NCI-H460 (cell line): ENCODE data around the gene TRAPPC12. TPM values are rescaled to one million over a fixed set of nuclear protein-coding genes. Genes with fewer than 3 reads are reported as not detected.
"Not testable (repeated sequence)": the region's sequence is repeated elsewhere in the genome, so short reads cannot be mapped to it uniquely, and the experiment has no call there.

ENCODE experiments used
- DNase-seq: peaks from one replicate; pipeline ENCODE4 v3.0.0-alpha.2; 2016; ENCODE audit warnings: low read depth; ENCODE audit errors: extremely low read depth
- polyA plus RNA-seq: library from polyadenylated mRNA; depleted of rRNA; stranded (reverse); fragments of >200 nt; gene quantifications from 2 replicates; pipeline ENCODE4 v1.2.3, GENCODE V29; 2014; cell fraction: nucleus; rRNA removed
- total RNA-seq: library from RNA; depleted of rRNA; stranded (reverse); fragments of >200 nt; shearing (Covaris generic); gene quantifications from 2 replicates; pipeline ENCODE4 v1.2.3, GENCODE V29; 2014; rRNA removed

The TRAPPC12 gene
- 58.4 and 60.8 TPM in 2 replicates for total RNA-seq
- polyA plus RNA-seq = 82.7 and 84.3 TPM in 2 replicates

DNA sequence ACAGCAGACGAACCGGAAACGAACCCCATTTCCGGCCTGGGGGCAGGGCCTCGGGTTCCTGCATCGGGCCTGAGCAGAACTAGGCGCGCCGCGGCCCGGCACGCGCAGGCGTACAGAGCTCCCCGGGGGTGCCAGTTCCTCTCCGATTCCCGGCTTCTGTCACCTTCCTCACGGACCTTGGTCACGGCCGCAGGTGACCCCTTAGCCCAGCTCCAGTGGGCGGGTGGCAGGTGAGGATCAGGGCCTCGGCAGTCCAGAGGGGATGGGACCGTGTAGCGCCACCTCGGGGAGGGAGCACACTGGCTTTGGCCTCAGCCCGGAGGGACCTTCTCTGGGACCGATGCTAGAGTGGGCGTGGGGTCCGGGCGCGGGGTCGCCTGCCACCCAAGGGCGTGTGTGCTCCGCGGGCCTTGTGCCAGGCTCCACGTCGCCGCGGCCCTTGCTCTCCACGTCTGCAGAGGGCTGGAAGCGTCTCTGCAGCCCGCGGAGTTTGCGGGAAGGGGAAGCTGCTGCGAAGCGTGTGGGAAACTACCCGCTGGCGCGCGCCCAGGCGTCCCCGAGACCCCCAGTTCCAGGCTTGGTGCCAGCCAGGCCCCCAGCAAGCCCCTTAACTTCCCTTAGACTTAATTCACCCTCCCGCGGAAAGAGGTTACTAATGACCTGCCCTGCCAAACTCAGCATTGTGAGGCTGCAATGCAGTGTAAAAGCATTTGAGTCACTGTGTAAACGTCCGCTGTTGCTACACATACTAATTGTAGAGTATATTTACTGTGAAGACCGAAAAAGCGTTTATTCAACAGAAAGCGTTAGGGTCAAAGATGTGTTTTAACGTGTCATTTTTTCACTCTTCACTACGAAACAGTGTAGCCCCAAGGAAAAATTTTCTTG lies at the start of gene TRAPPC12:
TRAPPC12 (plus strand) TSS at position 48 of the 888 bp plus-strand sequence. CDS start 7,930 bp downstream, outside the sequence.
- peak; percentile 88 for DNase-seq

DNA sequence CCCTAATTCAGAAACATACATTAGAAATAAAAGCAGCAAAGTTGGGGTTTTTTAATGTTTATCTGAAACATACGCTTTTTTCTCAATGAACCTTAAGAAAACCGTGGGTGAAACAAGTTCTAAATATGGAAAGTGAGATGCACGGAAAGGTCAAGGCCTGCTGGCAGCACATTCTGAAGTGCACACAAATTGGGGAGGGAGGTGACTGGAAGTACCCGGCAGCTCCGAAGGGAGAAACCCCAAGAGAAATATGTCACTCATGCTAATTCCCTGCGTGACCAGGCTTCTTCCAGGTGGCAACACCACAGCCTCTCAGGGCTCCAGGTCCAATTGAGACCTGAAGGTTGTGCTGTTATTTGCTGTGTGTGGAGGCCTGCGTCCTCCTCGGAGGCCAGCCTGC lies 47.4 kb upstream of the TRAPPC12 start:
- no peak for DNase-seq

DNA sequence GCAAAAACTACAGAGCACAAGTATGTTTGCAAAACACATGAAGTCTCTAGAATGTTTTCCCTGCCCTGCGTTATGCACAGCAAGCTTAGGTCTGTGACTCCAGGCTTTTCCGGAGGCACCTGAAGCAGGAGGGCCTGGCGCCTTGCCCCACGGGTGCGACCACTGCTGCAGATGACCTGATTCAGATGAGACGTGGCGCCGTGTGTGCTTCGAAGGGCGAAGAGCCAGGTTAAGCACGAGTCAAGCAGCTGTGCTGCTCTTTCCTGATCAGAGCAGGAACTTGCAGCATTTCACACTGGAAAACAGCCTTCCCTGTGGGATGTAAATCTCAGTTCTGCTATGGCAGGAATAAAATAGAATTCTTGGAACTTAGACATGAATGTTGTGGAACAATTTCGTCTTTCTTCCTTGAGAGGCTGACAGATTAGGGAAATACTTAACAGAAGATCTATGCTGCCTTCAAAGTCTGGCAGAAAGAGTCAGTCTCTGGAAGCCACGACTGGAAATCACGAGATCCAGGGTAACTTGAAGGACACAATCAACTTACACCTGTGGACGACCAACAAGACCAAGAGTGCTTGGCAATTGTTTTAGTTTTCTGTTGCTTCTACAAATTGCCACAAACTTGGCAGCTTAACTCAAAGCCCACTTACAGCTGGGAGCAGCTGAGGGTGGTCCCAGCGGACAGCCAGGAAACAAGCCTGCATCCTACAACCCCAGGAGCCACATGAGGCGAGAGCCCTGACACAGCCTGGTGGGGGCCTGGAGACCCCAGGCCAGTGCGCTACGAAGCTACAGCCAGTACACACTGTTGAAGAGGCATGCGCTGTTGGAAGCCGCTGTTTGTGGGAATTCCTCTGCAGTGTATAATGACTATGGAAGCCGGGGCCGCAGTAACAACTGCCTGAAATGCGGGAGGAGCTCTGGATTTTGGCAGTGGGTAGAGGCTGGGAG lies 44.8 kb upstream of the TRAPPC12 start:
- DNase-seq = no peak

DNA sequence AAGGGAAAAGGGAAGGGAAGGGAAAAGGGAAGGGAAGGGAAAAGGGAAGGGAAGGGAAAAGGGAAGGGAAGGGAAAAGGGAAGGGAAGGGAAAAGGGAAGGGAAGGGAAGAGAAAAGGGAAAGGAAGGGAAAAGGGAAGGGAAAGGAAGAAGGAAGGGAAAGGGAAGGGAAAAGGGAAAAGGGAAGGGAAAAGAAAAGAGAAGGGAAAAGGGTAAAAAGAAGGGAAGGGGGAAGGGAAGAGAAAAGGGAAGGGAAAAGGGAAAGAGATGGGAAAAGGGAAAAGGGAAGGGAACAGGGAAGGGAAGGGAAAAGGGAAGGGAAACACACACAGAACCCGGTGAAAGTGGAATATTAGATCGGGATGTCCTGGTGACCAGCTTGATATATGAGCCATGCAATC lies 42.6 kb upstream of the TRAPPC12 start:
- DNase-seq = no peak

DNA sequence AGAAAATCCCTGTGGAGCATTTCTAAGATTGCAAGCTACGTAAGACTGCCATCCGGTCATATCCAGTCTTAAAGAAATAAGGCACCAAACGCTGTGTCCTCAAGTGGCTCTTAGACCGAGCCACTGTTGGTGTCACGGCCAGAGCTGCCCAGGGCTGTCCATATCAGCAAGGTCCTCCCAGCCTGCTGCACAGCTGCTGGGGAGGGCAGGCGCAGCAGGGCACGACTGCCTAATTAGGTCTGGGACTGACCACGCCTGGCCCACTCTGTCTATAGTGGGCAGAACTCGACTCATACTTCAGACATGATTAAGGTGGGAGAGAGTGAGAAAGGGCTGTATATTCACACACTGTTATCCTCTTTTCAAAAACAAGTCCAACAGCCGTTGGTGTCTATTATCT lies 41.2 kb upstream of the TRAPPC12 start:
- no peak for DNase-seq

DNA sequence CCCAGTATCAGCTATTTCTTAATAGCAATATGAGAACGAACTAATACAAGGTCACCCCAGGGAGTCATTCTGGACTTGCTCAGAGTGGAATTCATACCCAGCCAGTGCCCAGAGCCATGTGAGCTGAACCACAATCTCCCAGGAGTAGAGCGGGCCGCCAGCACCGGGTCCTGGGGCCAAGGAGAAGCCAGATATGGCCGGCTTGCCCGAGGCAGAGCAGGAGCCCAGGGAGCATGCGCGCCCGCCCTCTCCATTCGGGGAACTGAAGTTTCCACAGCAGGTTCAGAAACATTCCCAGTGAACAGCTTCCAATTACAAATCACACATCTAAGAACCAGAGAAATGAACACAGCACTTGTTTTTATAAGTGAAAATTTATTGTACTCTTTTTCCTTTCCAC lies 39.4 kb upstream of the TRAPPC12 start:
- DNase-seq = no peak

DNA sequence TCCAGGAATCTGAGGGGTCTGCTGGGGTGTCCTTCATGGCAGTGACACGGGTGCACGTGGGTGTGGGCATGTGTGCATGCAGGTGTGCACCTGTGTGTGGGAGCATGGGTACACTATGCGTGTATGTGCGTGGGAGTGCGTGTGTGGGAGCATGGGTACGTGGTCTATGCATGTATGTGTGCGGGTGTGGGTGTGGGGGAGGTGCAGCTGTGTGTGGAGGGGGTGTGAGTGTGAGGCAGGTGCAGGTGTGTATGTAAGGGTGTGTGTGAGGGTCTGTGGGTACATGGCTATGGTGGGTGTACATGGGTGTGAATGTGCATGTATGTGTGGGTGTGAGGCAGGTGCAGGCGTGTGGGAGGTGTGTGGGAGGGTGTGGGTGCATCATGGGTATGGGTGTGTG lies 38.2 kb upstream of the TRAPPC12 start:
- no peak for DNase-seq

DNA sequence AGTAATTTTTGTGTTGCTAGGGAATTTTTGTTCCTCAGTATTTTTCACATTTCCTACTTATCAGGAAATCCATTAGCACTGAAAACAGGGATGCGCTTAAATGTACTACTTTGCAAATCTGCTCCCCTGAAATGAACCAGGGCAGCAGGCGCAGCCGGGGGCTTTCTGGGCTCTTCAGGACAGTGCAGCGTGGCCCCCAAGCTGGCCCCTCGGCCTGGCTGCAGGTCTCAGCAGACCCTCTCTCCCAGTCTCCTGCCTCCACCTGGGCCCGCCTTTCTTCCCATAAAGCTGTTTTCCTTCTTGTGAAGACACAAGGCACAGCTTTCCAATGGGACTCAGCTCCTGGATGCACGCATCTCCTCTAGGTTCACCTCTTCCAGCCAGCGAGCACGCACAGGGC lies 37.2 kb upstream of the TRAPPC12 start:
- DNase-seq = no peak

DNA sequence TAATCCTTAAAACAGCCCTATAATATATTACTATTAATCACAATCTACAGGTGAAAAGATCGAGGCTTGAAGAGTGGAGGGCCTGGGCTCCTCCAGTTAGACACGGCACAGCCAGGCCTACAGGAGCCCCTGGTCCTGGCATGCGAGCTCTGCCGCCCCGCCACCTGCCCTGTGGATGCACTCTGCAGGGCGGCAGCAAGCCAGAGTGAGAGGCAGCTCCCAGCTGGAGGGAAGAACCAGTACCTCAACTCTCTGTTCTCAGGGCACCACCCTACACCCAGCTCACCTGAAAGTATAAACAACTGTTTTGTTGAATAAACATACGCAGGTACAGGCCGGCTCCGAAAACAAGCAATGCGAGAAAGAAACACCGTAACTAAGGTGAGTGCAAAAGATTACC lies 36.5 kb upstream of the TRAPPC12 start:
- DNase-seq = no peak

DNA sequence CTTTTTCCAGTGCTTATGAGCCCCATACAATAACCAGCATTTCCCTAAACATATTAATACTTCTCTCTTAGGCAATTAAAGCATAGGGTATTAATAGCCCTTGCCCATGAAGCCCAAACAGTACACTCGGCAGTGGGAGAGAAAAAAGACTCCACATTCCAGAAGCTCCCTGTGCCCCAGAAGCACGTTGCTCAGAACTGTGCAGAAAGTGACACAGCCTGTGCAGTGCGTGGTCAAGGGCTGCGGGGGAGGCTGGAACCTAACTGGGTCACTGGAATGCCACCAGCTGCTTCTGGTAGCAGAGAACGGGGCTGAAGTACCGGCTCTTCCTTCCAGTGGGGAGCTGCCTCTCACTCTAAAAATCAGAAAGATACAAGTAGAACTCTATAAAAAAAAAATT lies 34.6 kb upstream of the TRAPPC12 start:
- DNase-seq = no peak

DNA sequence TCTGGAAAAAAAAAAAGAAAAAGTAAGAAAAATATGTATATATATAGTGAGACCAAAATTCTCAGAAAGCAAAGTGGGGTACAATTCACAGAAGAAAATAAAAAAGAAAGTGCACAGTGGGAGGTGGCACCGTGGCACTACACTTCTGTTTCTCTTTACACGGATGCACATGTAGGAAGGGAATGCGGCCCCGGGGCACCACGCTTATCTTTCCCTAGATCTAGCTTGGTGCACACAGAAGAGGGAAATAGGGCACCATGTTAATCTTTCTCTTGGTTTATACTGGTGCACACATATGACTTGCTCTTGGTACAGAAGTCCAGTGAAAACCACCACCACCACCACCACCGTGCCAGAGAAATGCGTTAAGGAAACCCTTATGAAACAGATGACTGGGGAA lies 33.9 kb upstream of the TRAPPC12 start:
- DNase-seq = no peak

DNA sequence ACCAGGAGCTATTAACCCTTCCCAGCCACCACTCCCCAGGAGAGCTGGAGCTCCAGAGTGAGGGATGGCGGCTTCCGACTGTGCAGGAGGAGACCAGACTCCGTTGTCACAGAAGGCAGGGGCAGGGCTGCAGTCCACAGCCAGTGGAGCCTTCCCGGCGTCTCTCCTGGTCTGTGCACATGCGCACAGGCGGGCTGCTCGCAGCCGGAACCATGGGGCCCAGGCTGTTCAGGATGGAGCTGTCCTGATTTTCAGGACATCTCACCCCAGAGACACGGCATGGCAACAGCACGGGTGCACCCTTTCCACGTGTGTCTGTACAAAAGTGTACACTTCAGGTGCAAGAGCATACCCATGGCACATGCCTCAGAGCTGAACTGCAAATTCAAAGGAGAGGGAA lies 30.7 kb upstream of the TRAPPC12 start:
- no peak for DNase-seq

DNA sequence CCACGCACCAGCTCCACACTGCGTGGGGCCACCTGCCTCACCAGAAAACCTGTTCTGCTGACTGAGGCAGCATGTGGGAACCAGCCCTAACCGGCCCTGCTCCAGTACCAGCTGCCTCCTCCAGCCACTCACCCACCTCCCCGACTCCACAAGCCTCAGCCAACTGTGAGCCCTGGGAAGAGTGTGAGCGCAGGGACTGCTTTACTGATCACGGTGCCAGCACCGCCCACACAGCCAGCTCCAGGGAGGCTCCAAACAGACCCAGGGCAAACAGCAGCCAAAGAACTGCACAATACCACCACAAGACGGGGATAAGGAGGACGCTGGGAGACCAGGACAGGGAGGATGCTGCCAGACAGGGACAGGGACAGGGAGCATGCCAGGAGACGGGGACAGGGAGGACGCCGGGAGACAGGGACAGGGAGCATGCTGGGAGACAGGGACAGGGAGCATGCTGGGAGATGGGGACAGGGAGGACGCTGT lies 30.2 kb upstream of the TRAPPC12 start:
- DNase-seq = no peak

DNA sequence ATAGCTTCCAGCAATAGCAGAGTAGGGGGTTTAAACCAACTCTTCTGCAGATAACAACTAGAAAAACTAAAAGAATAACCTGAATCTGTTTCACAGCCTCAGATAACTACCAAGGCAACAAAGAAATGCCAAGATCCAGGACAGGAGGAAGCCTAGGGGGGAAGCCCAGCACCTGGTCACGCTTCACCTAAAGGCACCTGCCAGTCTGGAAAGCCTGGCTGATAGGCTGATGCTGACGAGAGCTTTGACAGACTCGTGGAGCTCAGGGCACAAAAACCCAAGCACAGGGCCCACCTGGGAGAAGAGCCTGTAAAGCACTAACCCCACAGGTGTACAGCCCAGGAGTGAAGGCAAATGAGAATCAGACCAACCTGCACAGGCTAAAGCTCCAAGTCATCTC lies 24.5 kb upstream of the TRAPPC12 start:
- DNase-seq = no peak

DNA sequence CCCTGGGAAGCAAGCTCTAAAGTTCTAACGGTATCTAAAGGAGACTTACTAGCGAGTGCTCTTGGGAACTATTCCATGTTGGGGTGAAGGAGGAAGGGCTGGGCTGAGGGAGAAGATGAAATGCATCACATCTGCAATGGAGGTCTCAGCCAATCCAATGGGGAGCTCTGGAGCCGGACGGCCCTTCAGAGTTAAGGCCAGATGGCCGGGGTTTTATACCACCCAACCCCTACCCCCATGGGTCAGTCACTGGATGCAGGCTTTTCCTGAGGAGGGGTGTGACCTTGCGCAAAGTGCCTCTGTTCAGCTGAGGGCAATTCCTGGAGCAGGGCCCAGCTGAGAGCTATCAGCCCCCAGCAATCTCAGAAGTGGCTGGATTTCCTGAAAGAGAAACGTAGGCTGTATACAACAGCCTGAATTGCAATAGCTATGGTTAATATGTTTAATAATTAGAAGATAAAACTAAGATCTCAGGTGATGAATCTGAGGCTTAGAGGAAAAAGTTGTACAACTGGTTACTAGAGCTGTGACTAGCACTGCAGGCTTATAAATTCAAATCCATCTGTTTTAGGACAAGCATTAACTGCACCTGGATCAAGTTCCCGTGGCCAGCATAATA lies 23.4 kb upstream of the TRAPPC12 start:
- no peak for DNase-seq

DNA sequence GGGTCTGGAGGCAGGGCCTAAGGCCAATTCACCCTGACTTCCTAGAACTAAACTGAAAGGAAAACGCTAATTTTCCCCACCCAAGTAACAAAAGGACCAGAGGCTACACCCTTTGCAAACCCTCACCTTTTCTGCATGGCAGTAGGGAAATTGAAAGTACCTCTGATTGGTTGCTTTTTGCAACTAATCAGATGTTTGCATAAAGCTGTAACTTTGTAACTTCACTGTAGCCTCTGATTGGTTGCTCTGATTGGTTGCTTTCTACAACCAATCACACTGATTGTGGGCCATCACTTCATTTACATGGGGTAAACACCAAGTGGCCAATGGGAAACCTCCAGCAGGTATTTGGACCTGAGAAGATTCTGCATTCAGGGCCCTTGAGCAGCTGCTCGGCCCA lies 22.7 kb upstream of the TRAPPC12 start:
- DNase-seq = no peak

DNA sequence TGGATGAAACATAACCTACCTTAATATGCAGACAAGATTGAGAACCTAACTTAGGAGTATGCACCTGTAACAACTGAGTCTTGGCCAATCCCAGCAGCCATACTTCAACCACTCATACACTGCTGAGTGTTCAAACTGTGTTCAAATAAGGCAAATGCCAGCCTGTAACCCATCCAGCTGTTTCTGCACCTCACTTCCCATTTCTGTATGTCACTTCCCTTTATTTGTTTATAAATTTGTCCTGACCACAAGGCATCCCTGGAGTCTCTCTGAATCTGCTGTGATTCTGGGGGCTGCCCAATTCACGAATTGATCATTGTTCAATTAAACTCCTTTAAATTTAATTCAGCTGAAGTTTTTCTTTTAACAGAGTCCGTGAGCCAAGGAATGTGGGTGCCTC lies 22.0 kb upstream of the TRAPPC12 start:
- DNase-seq = not testable (repeated sequence)

DNA sequence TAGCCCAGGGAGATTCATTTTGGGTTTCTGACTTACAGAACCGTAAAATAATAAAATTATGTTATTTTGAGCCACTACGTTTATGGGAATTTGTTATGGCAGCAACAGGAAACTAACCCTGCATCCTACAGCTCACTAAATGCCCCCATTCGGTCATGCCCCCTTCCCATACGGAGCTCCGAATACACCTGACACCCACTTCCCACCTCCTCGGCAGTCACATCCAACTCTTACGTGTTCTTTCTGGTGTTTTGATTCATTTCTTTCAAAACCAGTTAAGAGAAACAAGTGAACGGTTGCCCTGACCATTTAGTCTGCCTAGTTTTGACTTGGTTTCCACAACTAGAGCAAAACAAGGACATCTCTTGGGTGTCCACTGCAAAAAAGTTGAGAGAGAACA lies 21.6 kb upstream of the TRAPPC12 start:
- no peak for DNase-seq

DNA sequence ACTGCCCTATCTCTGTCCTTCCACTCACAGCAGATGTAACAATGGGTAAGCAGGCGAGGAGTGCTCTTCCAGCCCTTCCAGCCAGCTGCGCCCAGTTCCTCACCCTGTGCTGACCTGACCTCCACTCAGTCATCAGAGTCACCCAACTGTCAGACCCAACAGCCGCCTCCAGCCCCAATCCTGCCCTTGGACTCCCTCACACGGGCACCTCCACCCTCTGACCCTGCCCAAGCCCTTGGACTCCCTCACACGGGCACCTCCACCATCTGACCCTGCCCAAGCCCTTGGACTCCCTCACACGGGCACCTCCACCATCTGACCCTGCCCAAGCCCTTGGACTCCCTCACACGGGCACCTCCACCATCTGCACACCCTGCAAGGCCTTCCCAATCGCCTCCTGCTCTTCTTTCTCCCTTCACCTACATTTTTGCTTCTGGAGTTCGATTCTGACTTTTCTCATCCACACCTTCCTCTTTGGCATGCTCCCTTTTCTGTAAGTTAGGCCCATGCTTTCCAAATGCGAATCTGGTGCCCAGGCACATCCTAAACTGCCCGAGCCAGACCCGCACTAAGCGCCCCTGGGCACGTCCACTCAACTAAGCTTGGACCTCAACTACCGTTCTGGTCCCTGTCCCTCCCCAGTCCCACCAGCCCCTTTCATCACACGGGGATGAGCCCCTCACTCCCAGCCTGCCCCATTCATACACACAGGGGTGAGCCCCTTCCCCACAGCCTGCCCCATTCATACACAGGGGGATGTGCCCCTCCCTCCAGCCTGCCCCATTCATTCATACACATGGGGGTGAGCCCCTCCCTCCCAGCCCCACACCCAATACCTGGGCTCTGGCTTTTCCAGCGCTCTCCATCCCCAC lies 17.7 kb upstream of the TRAPPC12 start:
- no peak for DNase-seq

DNA sequence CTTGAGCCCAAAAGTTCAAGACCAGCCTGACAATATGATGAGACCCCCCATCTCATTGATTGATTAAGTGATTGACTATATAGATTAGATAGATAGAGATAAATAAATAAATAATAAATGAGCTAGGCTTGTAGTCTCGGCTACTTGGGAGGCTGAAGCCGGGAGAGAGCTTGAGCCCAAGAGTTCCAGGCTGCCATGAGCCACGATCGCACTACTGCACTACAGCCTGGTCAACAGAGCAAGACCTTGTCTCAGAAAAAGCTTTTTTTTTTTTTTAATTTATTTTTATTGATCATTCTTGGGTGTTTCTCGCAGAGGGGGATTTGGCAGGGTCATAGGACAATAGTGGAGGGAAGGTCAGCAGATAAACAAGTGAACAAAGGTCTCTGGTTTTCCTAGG lies 14.3 kb upstream of the TRAPPC12 start:
- DNase-seq = no peak
